ENCODE data around the gene ADAMTS14. TPM values are rescaled to one million over a fixed set of nuclear protein-coding genes. Genes with fewer than 3 reads are reported as not detected.

ADAMTS14 gene
- total and polyA plus RNA-seq, 12 donors: under 0.01 to 1.2 (median 0.34) TPM; not detected in 3

- TF ChIP-seq CTCF (IDR thresholded peaks at IDR 0.05): no peak
- TF ChIP-seq POLR2A (IDR thresholded peaks at IDR 0.05): no peak
- Histone ChIP-seq H3K4me1 (replicated peaks in 1 of 2) (no peaks in the 10 kb centered on the region), H3K27me3 (no peaks in the 10 kb centered on the region), H3K9me3 (replicated peaks in 1 of 3) (no peaks in the 10 kb centered on the region), H3K27ac (no peak overlapping the region), H3K4me3 (no peak overlapping the region), H3K36me3 (replicated peaks in 1 of 2) (no peaks in the 10 kb centered on the region)
- intact Hi-C loops (cut with DNase I): no loop called here
- DNase-seq: no peak
- WGBS, 4 donors: 69 to 84% (median 73%) methylated on average over 4 to 6 of the region's 6 CpGs
Observed at GRCh38 chr10:70809011-70809611, 136.8 kb downstream of the ADAMTS14 start.

DNA sequence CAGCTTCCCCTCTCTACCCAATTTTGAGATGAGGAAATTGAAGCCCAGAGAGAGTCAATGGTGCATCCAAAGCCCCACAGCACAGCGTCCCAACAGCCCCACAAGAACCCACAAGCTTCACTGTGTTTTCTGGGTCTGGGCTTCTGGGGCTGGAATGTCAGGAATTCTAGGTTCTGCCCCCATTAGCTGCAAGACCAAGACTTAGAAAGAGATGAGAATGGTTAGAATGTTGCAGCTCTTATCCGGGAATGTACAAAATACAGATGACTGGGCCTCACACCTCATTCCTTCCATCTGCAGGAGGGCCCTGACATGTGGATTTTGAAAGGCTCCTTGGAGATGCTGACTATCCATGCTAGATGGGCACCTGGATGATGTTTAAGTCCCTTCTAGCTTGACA, 137.4 kb downstream of the ADAMTS14 start:
- Histone ChIP-seq H3K4me1 (replicated peaks in 1 of 2) (no peaks in the 10 kb centered on the region), H3K36me3 (replicated peaks in 1 of 2) (no peaks in the 10 kb centered on the region), H3K4me3 (no peak overlapping the region), H3K27me3 (no peaks in the 10 kb centered on the region), H3K9me3 (replicated peaks in 1 of 3) (no peaks in the 10 kb centered on the region), H3K27ac (no peak overlapping the region)
- no peak for TF ChIP-seq POLR2A (IDR thresholded peaks at IDR 0.05)
- no peak for TF ChIP-seq CTCF (IDR thresholded peaks at IDR 0.05)
- intact Hi-C loops (cut with DNase I): no loop called here
- WGBS, 4 donors: 79 to 94% (median 88%) methylated on average over 2 of the region's 2 CpGs
- no peak for DNase-seq

DNA sequence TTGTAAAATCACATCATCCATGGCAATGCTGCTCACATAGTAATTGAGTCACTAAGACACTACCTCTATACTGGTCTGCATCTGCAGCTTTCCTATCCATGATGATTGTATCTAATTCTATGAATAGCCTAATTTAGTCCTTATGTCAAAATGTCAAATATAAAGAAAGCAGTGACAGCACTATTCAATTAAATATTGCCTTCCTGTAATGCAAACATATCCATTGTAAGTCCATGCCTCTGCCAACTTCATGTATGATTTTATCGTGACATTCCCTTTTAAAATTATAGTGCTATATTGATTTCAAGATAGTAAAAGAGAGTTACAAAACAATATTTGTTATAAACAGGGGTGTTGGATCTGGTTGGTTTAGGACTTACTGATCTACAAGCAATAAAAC, 138.7 kb downstream of the ADAMTS14 start:
- Histone ChIP-seq H3K4me1 (replicated peaks in 1 of 2) (no peaks in the 10 kb centered on the region), H3K36me3 (replicated peaks in 1 of 2) (no peaks in the 10 kb centered on the region), H3K4me3 (no peak overlapping the region), H3K9me3 (replicated peaks in 1 of 3) (no peaks in the 10 kb centered on the region), H3K27me3 (no peaks in the 10 kb centered on the region), H3K27ac (no peak overlapping the region)
- intact Hi-C loops (cut with DNase I): no loop called here
- WGBS, 4 donors: 0 to 41% (median 12%) methylated on average over 1 of the region's 1 CpG
- no peak for DNase-seq
- TF ChIP-seq POLR2A (IDR thresholded peaks at IDR 0.05) (no peak), CTCF (IDR thresholded peaks at IDR 0.05) (no peak)

GRCh38 chr10:70811881-70812280, 139.6 kb downstream of the ADAMTS14 start:
- DNase-seq: no peak
- intact Hi-C loops (cut with DNase I): no loop called here
- H3K36me3 ChIP-seq (replicated peaks in 1 of 2): no peaks in the 10 kb centered on the region
- H3K4me3 ChIP-seq: no peak overlapping the region
- TF ChIP-seq POLR2A (IDR thresholded peaks at IDR 0.05) (no peak), CTCF (IDR thresholded peaks at IDR 0.05) (no peak)
- H3K9me3 ChIP-seq (replicated peaks in 1 of 3): no peaks in the 10 kb centered on the region
- no peaks in the 10 kb centered on the region for H3K27me3 ChIP-seq
- no peak overlapping the region for H3K27ac ChIP-seq
- H3K4me1 ChIP-seq (replicated peaks in 1 of 2): peaks cover 3 to 4% of the 10 kb centered on the region in 2 donors
- WGBS, 4 donors: 70 to 77% (median 72%) methylated on average over 3 of the region's 3 CpGs

Small RNA genes lying within 50 kb of the gene (small RNA-seq; reads per million reads assigned to genes)
- gene RPS26P40: 0 reads per million in 2 donors

Other genes with a start within 250 kb of the ADAMTS14 start
- gene NODAL, start 230.8 kb upstream of the ADAMTS14 start, total RNA-seq: not detected
- not detected for gene NODAL, start 230.8 kb upstream of the ADAMTS14 start, polyA plus RNA-seq
- gene PALD1, start 193.7 kb upstream of the ADAMTS14 start, total RNA-seq: 10 to 100 TPM in 4 of 9 donors, 1 to 10 TPM in 5; 2.1 to 16.2 (median 8.1) TPM
- gene PALD1, start 193.7 kb upstream of the ADAMTS14 start, polyA plus RNA-seq: 1 to 10 TPM; 2.0 to 7.6 (median 5.5) TPM
- gene PRF1, start 69.8 kb upstream of the ADAMTS14 start, total RNA-seq: 1 to 10 TPM in 6 of 9 donors, under 1 TPM in 3; 0.17 to 4.1 (median 2.1) TPM
- 1 to 10 TPM in 2 of 3 donors, under 1 TPM in 1; 0.77 to 2.4 (median 1.0) TPM for gene PRF1, start 69.8 kb upstream of the ADAMTS14 start, polyA plus RNA-seq
- gene TBATA, start 112.9 kb downstream of the ADAMTS14 start, total RNA-seq: not detected
- gene TBATA, start 112.9 kb downstream of the ADAMTS14 start, polyA plus RNA-seq: under 1 TPM in 1 of 3 donors, not detected in 2; 0.17 TPM
- 10 to 100 TPM; 31.3 to 47.9 (median 35.3) TPM for gene SGPL1, start 143.4 kb downstream of the ADAMTS14 start, total RNA-seq
- gene SGPL1, start 143.4 kb downstream of the ADAMTS14 start, polyA plus RNA-seq: 10 to 100 TPM in 2 of 3 donors, 1 to 10 TPM in 1; 8.7 to 17.0 (median 16.0) TPM
- gene PCBD1, start 216.1 kb downstream of the ADAMTS14 start, total RNA-seq: 100 to 1,000 TPM in 8 of 9 donors, 10 to 100 TPM in 1; 42.7 to 179 (median 136) TPM
- 100 to 1,000 TPM in 2 of 3 donors, 10 to 100 TPM in 1; 76.5 to 213 (median 188) TPM for gene PCBD1, start 216.1 kb downstream of the ADAMTS14 start, polyA plus RNA-seq

Measured in adrenal gland (tissue), 12 donors.